Lung (tissue), 12 donors: ENCODE results near the gene USP31. TPM values are rescaled to one million over a fixed set of nuclear protein-coding genes. Genes with fewer than 3 reads are reported as not detected.

Experiments
- ATAC-seq: fragments of 200-7000 bp; cut with Tn5 transposase; one replicate; pipeline ENCODE4 v1.9.1; 2020; ENCODE audit warnings: moderate number of reproducible peaks; ENCODE audit not compliant: insufficient read depth, low FRiP score
- DNase-seq, 3 donors: peaks; one replicate each; pipeline ENCODE4 v3.0.0-alpha.2; 2013 to 2017
- H3K27ac ChIP-seq, 2 donors: one replicate each; pipeline ENCODE4 v1.5.1; 2013; ENCODE audit warnings: mild to moderate bottlenecking in 2 of 2, moderate library complexity in 2 of 2, control low read depth in 1 of 2, inconsistent platforms in 1 of 2, low read depth in 1 of 2, low read length in 1 of 2
- H3K27me3 ChIP-seq, 3 donors: one replicate each; pipeline ENCODE4 v1.5.1; 2013; ENCODE audit warnings: low read length in 2 of 3; ENCODE audit not compliant: control insufficient read depth in 3 of 3, insufficient read depth in 3 of 3
- H3K36me3 ChIP-seq, 4 donors: one replicate each; pipeline ENCODE4 v1.5.1; 2013; ENCODE audit warnings: low read length in 4 of 4, mild to moderate bottlenecking in 1 of 4, moderate library complexity in 1 of 4; ENCODE audit not compliant: control insufficient read depth in 4 of 4, insufficient read depth in 4 of 4
- H3K4me1 ChIP-seq, 5 donors: one replicate each; pipeline ENCODE4 v1.5.1; 2013; ENCODE audit warnings: low read length in 5 of 5, mild to moderate bottlenecking in 2 of 5, moderate library complexity in 1 of 5; ENCODE audit not compliant: control insufficient read depth in 5 of 5, insufficient read depth in 5 of 5
- H3K4me3 ChIP-seq: one replicate; pipeline ENCODE4 v1.5.1; 2013; ENCODE audit warnings: mild to moderate bottlenecking, control low read depth, moderate library complexity
- H3K9ac ChIP-seq, 2 donors: one replicate each; pipeline ENCODE4 v1.5.1; 2013; ENCODE audit warnings: low read length in 2 of 2, control low read depth in 1 of 2; ENCODE audit not compliant: insufficient read depth in 1 of 2
- H3K9me3 ChIP-seq, 4 donors: one replicate each; pipeline ENCODE4 v1.5.1; 2013; ENCODE audit warnings: low read length in 3 of 4, mild to moderate bottlenecking in 1 of 4, moderate library complexity in 1 of 4; ENCODE audit not compliant: control insufficient read depth in 4 of 4, insufficient read depth in 3 of 4
- CTCF ChIP-seq: IDR thresholded peaks from 2 replicates; pipeline ENCODE4 v1.5.1; 2012; ENCODE audit warnings: mild to moderate bottlenecking; ENCODE audit errors: control extremely low read depth, extremely low read depth
- WGBS, 2 donors: extraction: QIAGEN DNeasy Blood & Tissue Kit; methylation state at CpG; one replicate each; pipeline ENCODE4 v1.1.7; 2013; 5-methylcytosine and 5-hydroxymethylcytosine counted together
- polyA plus RNA-seq, 2 donors: library from polyadenylated mRNA; stranded (reverse); fragments of 200-250 nt; gene quantifications; one replicate each; pipeline ENCODE4 v1.2.1, GENCODE V29; 2013
- total RNA-seq, 2 donors: library from RNA; depleted of rRNA in 1 of 2; stranded (reverse); fragments of >200 nt in 1 of 2; gene quantifications; one replicate each; pipeline ENCODE4 v1.2.1, GENCODE V29; 2014 to 2021
- donor health status: control.
- donor health status: control.
- donor health status: Bipolar disorder and iron deficiency.
- donor health status: healthy.
- donor health status: DM: yes; HTN: yes; CAD: no.

The USP31 gene
- total and polyA plus RNA-seq, 4 donors: 3.4 to 26.3 (median 10.0) TPM

GRCh38 chr16:23072769-23073549, 76.3 kb downstream of the USP31 start:
- DNase-seq: no peak
- no peak for TF ChIP-seq CTCF

GRCh38 chr16:23072084-23072599, 77.1 kb downstream of the USP31 start:
- H3K9ac ChIP-seq: no peak overlapping the region
- no peak for ATAC-seq

More at GRCh38 chr16:23072769-23073549, 76.3 kb downstream of the USP31 start:
- WGBS, 2 donors: 89 to 91% methylated on average over 9 of the region's 9 CpGs
- no peak overlapping the region for H3K9ac ChIP-seq
- no peak for ATAC-seq
- peaks cover 4 to 39% (median 12%) of the 10 kb centered on the region in 4 donors for H3K36me3 ChIP-seq
- H3K4me1 ChIP-seq: peaks cover 0 to 10% (median 0%) of the 10 kb centered on the region in 5 donors
- no peak overlapping the region for H3K4me3 ChIP-seq
- no peaks in the 10 kb centered on the region for H3K9me3 ChIP-seq
- H3K27ac ChIP-seq: peak overlapping the region in 1 of 2 donors; percentile 27
- no peaks in the 10 kb centered on the region for H3K27me3 ChIP-seq

GRCh38 chr16:23071196-23072083, 77.8 kb downstream of the USP31 start:
- Histone ChIP-seq H3K4me1 (peaks cover 0 to 10% (median 0%) of the 10 kb centered on the region in 5 donors), H3K27me3 (no peaks in the 10 kb centered on the region), H3K27ac (peak overlapping the region; percentile 23 to 84), H3K9me3 (no peaks in the 10 kb centered on the region), H3K9ac (no peak overlapping the region), H3K4me3 (no peak overlapping the region), H3K36me3 (peaks cover 4 to 39% (median 14%) of the 10 kb centered on the region in 4 donors)
- TF ChIP-seq CTCF: no peak
- 57 to 76% methylated on average over 8 of the region's 8 CpGs for WGBS, 2 donors
- DNase-seq: no peak
- peak; percentile 58 for ATAC-seq

More at GRCh38 chr16:23072084-23072599, 77.1 kb downstream of the USP31 start:
- TF ChIP-seq CTCF: no peak
- Histone ChIP-seq H3K4me3 (no peak overlapping the region), H3K27ac (peak overlapping the region; percentile 10 to 84), H3K4me1 (peaks cover 0 to 10% (median 0%) of the 10 kb centered on the region in 5 donors), H3K27me3 (no peaks in the 10 kb centered on the region), H3K36me3 (peaks cover 4 to 39% (median 14%) of the 10 kb centered on the region in 4 donors), H3K9me3 (no peaks in the 10 kb centered on the region)
- 67 to 83% methylated on average over 13 of the region's 13 CpGs for WGBS, 2 donors
- DNase-seq: peak in 1 of 3 donors; percentile 32
